OCI-LY3 (cell line): ENCODE results near the gene LASP1.

Experiments used
- H2AFZ ChIP-seq: fragments of 200-600, 300-600 bp; shearing (Covaris generic); 2 replicates; pipeline ENCODE4 v1.6.0; 2014; ENCODE audit warnings: antibody characterized with exemption, low read depth, low read length
- H3K27ac ChIP-seq: fragments of 200-600, 300-600 bp; sonication (generic); 2 replicates; pipeline ENCODE4 v1.5.1; 2014; ENCODE audit warnings: mild to moderate bottlenecking, low read length, moderate library complexity, mixed read lengths
- H3K27me3 ChIP-seq: fragments of 200-600, 300-600 bp; sonication (generic); 2 replicates; pipeline ENCODE4 v1.6.1; 2014; ENCODE audit warnings: low read depth, low read length, mixed read lengths
- H3K36me3 ChIP-seq: fragments of 200-600, 300-600 bp; sonication (generic); replicated peaks from 2 replicates; pipeline ENCODE3; 2014; ENCODE audit warnings: low read depth, low read length, mixed read lengths
- H3K4me1 ChIP-seq: fragments of 300-600, 200-600 bp; sonication (generic); 2 replicates; pipeline ENCODE4 v1.6.1; 2014; ENCODE audit warnings: low read length, mixed read lengths
- H3K4me2 ChIP-seq: fragments of 200-600, 300-600 bp; sonication (generic); 2 replicates; pipeline ENCODE4 v1.6.1; 2014; ENCODE audit warnings: low read length, mixed read lengths
- H3K4me3 ChIP-seq: fragments of 300-600, 200-600 bp; sonication (generic); 2 replicates; pipeline ENCODE4 v1.5.1; 2014; ENCODE audit warnings: antibody characterized with exemption, mild to moderate bottlenecking, low read length, moderate library complexity
- H3K79me2 ChIP-seq: fragments of 300-600, 200-600 bp; shearing (Covaris generic); 2 replicates; pipeline ENCODE4 v1.6.1; 2014; ENCODE audit warnings: mild to moderate bottlenecking, low read length, mixed read lengths
- H3K9ac ChIP-seq: fragments of 300-600, 200-600 bp; shearing (Covaris generic); 2 replicates; pipeline ENCODE4 v1.6.0; 2014; ENCODE audit warnings: mild to moderate bottlenecking, low read length, moderate library complexity
- H3K9me3 ChIP-seq: fragments of 200-600, 300-600 bp; shearing (Covaris generic); 2 replicates; pipeline ENCODE4 v1.6.1; 2014; ENCODE audit warnings: low read length, mixed read lengths; ENCODE audit not compliant: insufficient read depth
- H4K20me1 ChIP-seq: fragments of 200-600, 300-600 bp; sonication (generic); 2 replicates; pipeline ENCODE4 v1.6.1; 2016; ENCODE audit warnings: low read length, mixed read lengths; ENCODE audit not compliant: insufficient read depth
- EZH2phosphoT487 ChIP-seq: fragments of 200-600 bp; shearing (Covaris generic); IDR thresholded peaks from 2 replicates; pipeline ENCODE4 v1.6.1; 2018; ENCODE audit warnings: antibody characterized with exemption, mixed run types, low read depth
- TF ChIP-seq, protein P1 (sequence below): fragments of 200-600, 300-600 bp; sonication (generic); IDR thresholded peaks from 2 replicates; pipeline ENCODE4 v1.5.1; 2014; ENCODE audit warnings: antibody characterized with exemption, low read length, low read depth

Gene LASP1

GRCh38 chr17:38894276-38894675 lies 24.4 kb downstream of the LASP1 start:
- no peak for TF ChIP-seq EZH2phosphoT487
- TF ChIP-seq, protein P1, sequence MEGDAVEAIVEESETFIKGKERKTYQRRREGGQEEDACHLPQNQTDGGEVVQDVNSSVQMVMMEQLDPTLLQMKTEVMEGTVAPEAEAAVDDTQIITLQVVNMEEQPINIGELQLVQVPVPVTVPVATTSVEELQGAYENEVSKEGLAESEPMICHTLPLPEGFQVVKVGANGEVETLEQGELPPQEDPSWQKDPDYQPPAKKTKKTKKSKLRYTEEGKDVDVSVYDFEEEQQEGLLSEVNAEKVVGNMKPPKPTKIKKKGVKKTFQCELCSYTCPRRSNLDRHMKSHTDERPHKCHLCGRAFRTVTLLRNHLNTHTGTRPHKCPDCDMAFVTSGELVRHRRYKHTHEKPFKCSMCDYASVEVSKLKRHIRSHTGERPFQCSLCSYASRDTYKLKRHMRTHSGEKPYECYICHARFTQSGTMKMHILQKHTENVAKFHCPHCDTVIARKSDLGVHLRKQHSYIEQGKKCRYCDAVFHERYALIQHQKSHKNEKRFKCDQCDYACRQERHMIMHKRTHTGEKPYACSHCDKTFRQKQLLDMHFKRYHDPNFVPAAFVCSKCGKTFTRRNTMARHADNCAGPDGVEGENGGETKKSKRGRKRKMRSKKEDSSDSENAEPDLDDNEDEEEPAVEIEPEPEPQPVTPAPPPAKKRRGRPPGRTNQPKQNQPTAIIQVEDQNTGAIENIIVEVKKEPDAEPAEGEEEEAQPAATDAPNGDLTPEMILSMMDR = no peak
- Histone ChIP-seq H3K27me3 (no peaks in the 10 kb centered on the region), H3K9ac (no peak overlapping the region), H3K4me3 (no peak overlapping the region), H3K9me3 (no peaks in the 10 kb centered on the region), H4K20me1 (no peaks in the 10 kb centered on the region; the same call in 1 of the 2 replicates), H3K4me2 (no peak overlapping the region), H2AFZ (no peak overlapping the region), H3K4me1 (peaks cover 51% of the 10 kb centered on the region), H3K27ac (no peak overlapping the region), H3K79me2 (no peaks in the 10 kb centered on the region), H3K36me3 (peaks cover 35% of the 10 kb centered on the region)

- Histone ChIP-seq H3K27me3 (no peaks in the 10 kb centered on the region), H3K9me3 (no peaks in the 10 kb centered on the region), H3K4me2 (no peak overlapping the region), H4K20me1 (no peaks in the 10 kb centered on the region), H3K27ac (no peak overlapping the region), H2AFZ (no peak overlapping the region), H3K9ac (no peak overlapping the region), H3K36me3 (peaks cover 39% of the 10 kb centered on the region), H3K4me3 (no peak overlapping the region), H3K4me1 (peaks cover 43% of the 10 kb centered on the region), H3K79me2 (no peaks in the 10 kb centered on the region)
- TF ChIP-seq, protein P1 = no peak
- TF ChIP-seq EZH2phosphoT487 = no peak
Measured at GRCh38 chr17:38896346-38896954, 26.6 kb downstream of the LASP1 start.

DNA sequence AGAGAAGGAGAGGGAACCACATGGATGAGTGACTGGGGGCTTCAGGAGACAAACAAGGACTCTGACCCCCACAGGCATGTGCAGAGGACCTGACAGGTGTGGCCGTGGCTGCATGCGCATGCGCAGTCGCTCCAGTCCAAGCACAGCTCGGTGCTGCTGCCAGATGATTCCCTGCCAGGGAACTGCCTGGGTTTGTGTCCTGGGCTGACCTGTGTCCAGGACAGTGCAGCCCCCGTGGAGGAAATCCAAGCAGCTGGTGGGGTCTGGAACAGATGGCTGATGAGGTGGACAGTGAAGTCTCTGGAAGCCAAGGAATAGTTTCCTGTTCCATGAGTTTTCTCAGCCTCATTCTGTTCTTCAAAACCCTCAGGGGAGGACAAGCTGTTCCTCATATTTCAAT lies 27.3 kb downstream of the LASP1 start:
- Histone ChIP-seq H3K4me3 (no peak overlapping the region), H3K36me3 (peaks cover 39% of the 10 kb centered on the region), H3K4me2 (no peak overlapping the region), H3K4me1 (peaks cover 36% of the 10 kb centered on the region), H3K27ac (no peak overlapping the region), H3K79me2 (no peaks in the 10 kb centered on the region), H4K20me1 (no peaks in the 10 kb centered on the region), H3K27me3 (no peaks in the 10 kb centered on the region), H2AFZ (no peak overlapping the region), H3K9me3 (no peaks in the 10 kb centered on the region), H3K9ac (no peak overlapping the region)
- TF ChIP-seq EZH2phosphoT487 = no peak

DNA sequence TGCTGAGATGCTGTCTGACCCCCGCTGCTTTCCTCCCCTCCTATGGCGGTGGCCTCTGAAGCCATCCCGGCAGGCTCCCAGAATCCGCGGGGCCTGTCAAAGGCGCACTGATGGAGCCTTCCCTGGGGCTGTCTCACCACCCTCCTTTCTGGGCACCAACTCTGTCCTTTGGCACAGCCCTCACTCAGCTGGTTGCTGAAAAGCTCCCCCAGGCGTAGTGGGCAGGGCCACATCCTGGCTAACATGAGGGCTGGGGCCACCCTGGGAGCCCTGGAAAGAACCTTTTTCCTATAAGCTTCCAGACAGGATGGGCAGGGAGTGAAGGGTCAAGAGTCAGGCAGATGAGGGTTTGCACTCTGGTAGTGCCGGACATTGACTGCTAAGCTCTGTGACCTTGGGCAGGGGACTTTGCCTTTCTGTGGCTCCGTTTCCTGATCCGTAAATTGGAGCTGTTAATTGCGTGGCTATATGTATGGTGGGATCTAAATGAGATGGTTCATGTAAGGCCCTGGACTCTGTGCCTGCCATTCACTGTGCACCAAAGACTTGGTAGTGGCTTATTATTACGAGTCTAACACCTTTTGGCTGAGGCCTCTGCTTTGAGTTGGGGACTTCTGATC lies 27.9 kb downstream of the LASP1 start:
- Histone ChIP-seq H3K4me3 (no peak overlapping the region), H4K20me1 (no peaks in the 10 kb centered on the region), H3K27me3 (no peaks in the 10 kb centered on the region), H2AFZ (no peak overlapping the region), H3K4me1 (peaks cover 30% of the 10 kb centered on the region), H3K9ac (peak overlapping the region; percentile 77; the same call in 1 of the 2 replicates), H3K27ac (peak overlapping the region; percentile 90), H3K4me2 (peak overlapping the region; percentile 87), H3K79me2 (no peaks in the 10 kb centered on the region), H3K36me3 (peaks cover 36% of the 10 kb centered on the region), H3K9me3 (no peaks in the 10 kb centered on the region)
- no peak for TF ChIP-seq EZH2phosphoT487
- TF ChIP-seq, protein P1 = no peak
